B cell (primary cell): ENCODE data around the gene ARFGAP2.
"Not testable (repeated sequence)": the region's sequence is repeated elsewhere in the genome, so short reads cannot be mapped to it uniquely, and the experiment has no call there.

ENCODE experiments used
- CTCF ChIP-seq: fragments of 200-600 bp; IDR thresholded peaks from one replicate; pipeline ENCODE4 v1.8.0; 2022; ENCODE audit warnings: antibody characterized with exemption, mild to moderate bottlenecking
- EZH2 ChIP-seq: IDR thresholded peaks from 2 replicates; pipeline ENCODE4 v1.6.1; 2012; ENCODE audit warnings: borderline replicate concordance, low read depth, mild to moderate bottlenecking, moderate library complexity, low read length; ENCODE audit not compliant: insufficient read depth, poor library complexity, severe bottlenecking

DNA sequence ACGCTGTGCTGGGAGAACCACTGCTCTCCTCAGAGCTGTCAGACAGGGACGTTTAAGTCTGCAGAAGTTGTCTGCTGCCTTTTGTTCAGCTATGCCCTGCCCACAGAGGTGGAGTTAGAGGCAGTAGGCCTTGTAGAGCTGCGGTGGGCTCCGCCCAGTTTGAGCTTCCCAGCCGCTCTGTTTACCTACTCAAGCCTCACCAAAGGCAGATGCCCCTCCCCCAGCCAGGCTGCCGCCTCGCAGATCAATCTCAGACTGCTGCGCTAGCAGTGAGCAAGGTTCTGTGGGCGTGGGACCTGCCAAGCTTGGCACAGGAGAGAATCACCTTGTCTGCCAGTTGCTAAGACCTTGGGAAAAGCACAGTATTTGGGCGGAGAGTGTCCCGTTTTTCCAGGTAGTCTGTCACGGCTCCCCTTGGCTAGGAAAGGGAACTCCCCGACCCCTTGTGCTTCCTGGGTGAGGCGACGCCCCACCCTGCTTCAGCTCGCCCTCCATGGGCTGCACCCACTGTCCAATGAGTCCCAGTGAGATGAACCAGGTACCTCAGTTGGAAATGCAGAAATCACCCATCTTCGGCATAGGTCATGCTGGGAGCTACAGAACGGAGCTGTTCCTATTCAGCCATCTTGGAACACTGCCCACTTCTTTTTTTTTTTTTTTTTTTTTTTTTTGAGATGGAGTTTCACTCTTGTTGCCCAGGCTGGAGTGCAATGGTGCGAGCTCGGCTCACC is 57.6 kb downstream of the ARFGAP2 start:
- not testable (repeated sequence) for TF ChIP-seq CTCF, EZH2
